Activated naive CD8-positive, alpha-beta T cell treated with anti-CD3 and anti-CD28 coated beads for 36 hours (primary cell): Measurements from ENCODE around the gene MGME1. TPM values are rescaled to one million over a fixed set of nuclear protein-coding genes. Genes with fewer than 3 reads are reported as not detected.
A peak's percentile ranks its signal among the peaks of the same experiment; 100 is the strongest.

Experiments used
- DNase-seq: peaks from one replicate; pipeline ENCODE4 v3.0.0; 2021
- H3K27ac Mint-ChIP-seq: one replicate; pipeline ENCODE4 v1.8.0; 2022; ENCODE audit warnings: mild to moderate bottlenecking, moderate library complexity, mixed read lengths
- H3K27me3 Mint-ChIP-seq: one replicate; pipeline ENCODE4 v1.8.0; 2022; ENCODE audit warnings: mild to moderate bottlenecking, mixed read lengths
- H3K36me3 Mint-ChIP-seq: one replicate; pipeline ENCODE4 v1.8.0; 2021; ENCODE audit warnings: mild to moderate bottlenecking, mixed read lengths
- H3K4me1 Mint-ChIP-seq: one replicate; pipeline ENCODE4 v1.8.0; 2021; ENCODE audit warnings: mixed read lengths
- H3K4me3 Mint-ChIP-seq: one replicate; pipeline ENCODE4 v1.8.0; 2022; ENCODE audit warnings: mild to moderate bottlenecking, moderate library complexity, mixed read lengths
- H3K9me3 Mint-ChIP-seq: one replicate; pipeline ENCODE4 v1.8.0; 2022; ENCODE audit warnings: mixed read lengths
- total RNA-seq, 2 experiments: library from RNA; stranded (reverse); gene quantifications; one replicate each; pipeline ENCODE4 v1.2.3, GENCODE V29; 2021

MGME1 gene
- total RNA-seq, 2 experiments from 2014 or later: 30.1 to 30.9 TPM

- Mint-ChIP-seq H3K27me3 (no peaks in the 10 kb centered on the region), H3K27ac (peak overlapping the region; percentile 84), H3K36me3 (peaks cover 91% of the 10 kb centered on the region), H3K9me3 (no peaks in the 10 kb centered on the region), H3K4me1 (peaks cover 69% of the 10 kb centered on the region), H3K4me3 (peak overlapping the region; percentile 57)
- DNase-seq: no peak
Observed at GRCh38 chr20:17963114-17963897, 5.5 kb upstream of the MGME1 start.

DNA sequence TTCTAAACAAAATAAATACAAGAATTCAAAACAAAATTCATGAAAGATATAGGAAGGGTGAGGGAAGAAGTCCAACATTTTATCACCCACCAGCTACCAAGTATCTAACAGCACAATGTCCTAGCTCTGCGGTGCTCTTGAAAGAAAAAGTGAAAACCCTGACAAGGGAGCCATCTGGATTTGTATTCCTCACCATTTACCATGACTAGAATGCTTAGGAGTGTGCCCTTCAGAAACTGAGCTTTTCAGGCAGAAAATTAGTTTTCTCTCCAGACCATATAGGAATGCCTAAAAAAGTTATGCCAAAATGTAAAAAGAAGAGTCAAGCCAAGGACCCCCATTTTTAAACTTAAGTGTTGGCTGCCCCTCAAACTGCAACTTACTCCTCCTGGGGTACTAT, 4.7 kb upstream of the MGME1 start:
- Mint-ChIP-seq H3K9me3 (no peaks in the 10 kb centered on the region), H3K4me1 (peaks cover 63% of the 10 kb centered on the region), H3K27me3 (no peaks in the 10 kb centered on the region), H3K36me3 (peaks cover 87% of the 10 kb centered on the region), H3K27ac (peak overlapping the region; percentile 84), H3K4me3 (peak overlapping the region; percentile 91)
- DNase-seq: no peak

- DNase-seq: no peak
- H3K9me3 Mint-ChIP-seq: no peaks in the 10 kb centered on the region
- H3K4me3 Mint-ChIP-seq: peak overlapping the region; percentile 91
- peaks cover 83% of the 10 kb centered on the region for H3K36me3 Mint-ChIP-seq
- peaks cover 57% of the 10 kb centered on the region for H3K4me1 Mint-ChIP-seq
- no peaks in the 10 kb centered on the region for H3K27me3 Mint-ChIP-seq
- peak overlapping the region; percentile 73 for H3K27ac Mint-ChIP-seq
Observed at GRCh38 chr20:17964632-17965031, 4.2 kb upstream of the MGME1 start.

GRCh38 chr20:17965042-17965697, 3.6 kb upstream of the MGME1 start:
- peak overlapping the region; percentile 94 for H3K27ac Mint-ChIP-seq
- H3K36me3 Mint-ChIP-seq: peaks cover 82% of the 10 kb centered on the region
- H3K27me3 Mint-ChIP-seq: no peaks in the 10 kb centered on the region
- H3K4me3 Mint-ChIP-seq: peak overlapping the region; percentile 91
- H3K4me1 Mint-ChIP-seq: peaks cover 55% of the 10 kb centered on the region
- DNase-seq: no peak
- no peaks in the 10 kb centered on the region for H3K9me3 Mint-ChIP-seq

- Mint-ChIP-seq H3K4me1 (peaks cover 53% of the 10 kb centered on the region), H3K36me3 (peaks cover 79% of the 10 kb centered on the region)
Observed at GRCh38 chr20:17966432-17967310, 2.1 kb upstream of the MGME1 start.

DNA sequence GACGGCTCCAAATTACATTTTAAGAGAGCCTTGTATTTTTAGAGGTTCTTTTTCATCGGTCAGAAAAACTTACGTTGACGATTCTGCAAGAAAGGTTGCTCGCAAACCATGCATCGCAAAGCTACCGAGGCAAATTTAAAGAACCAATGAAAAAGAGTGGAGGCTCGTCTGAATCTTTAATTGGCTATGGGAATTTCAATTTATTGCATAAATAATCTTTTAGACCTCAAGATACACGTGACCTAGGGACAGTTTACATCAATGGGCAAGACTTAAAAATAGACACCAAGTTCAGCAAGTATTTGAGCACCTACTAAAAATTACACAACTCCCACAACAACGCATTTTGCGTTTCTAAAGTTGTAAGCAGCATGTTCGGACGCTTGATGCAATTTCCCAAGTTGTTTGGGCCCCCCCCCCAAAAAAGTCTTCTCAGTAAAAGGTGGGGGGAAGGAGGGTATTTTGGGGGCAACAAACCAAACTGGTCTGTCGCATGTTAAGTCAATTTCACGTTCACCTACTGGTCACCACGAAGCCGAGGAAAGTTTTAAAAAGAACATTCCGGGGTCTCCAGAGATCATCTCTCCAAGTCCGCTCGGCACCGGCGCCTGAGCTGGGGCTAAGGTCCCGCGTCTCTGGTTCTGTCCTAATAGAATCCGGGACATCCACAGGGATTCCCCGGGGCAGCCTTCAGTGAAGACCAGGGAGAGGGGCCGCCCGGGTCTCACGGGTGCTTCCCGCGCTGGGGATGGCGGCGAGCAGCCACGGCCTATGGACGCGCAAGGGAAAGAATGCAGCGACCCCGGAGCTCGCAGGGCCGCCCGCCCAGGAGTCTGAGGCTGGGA, 1.1 kb upstream of the MGME1 start:
- peaks cover 78% of the 10 kb centered on the region for H3K36me3 Mint-ChIP-seq
- H3K27me3 Mint-ChIP-seq: no peaks in the 10 kb centered on the region
- peak overlapping the region; percentile 94 for H3K27ac Mint-ChIP-seq
- peak overlapping the region; percentile 91 for H3K4me3 Mint-ChIP-seq
- DNase-seq: no peak
- no peaks in the 10 kb centered on the region for H3K9me3 Mint-ChIP-seq
- peaks cover 55% of the 10 kb centered on the region for H3K4me1 Mint-ChIP-seq

More at GRCh38 chr20:17966432-17967310, 2.1 kb upstream of the MGME1 start:
- Mint-ChIP-seq H3K9me3 (no peaks in the 10 kb centered on the region), H3K27me3 (no peaks in the 10 kb centered on the region), H3K27ac (peak overlapping the region; percentile 94), H3K4me3 (peak overlapping the region; percentile 91)
- DNase-seq: no peak

GRCh38 chr20:17969278-17969883, 563 bp downstream of the MGME1 start:
- H3K4me3 Mint-ChIP-seq: peak overlapping the region; percentile 91
- H3K27ac Mint-ChIP-seq: peak overlapping the region; percentile 97
- peaks cover 69% of the 10 kb centered on the region for H3K36me3 Mint-ChIP-seq
- DNase-seq: peak; percentile 40
- H3K9me3 Mint-ChIP-seq: no peaks in the 10 kb centered on the region
- no peaks in the 10 kb centered on the region for H3K27me3 Mint-ChIP-seq
- peaks cover 49% of the 10 kb centered on the region for H3K4me1 Mint-ChIP-seq

DNA sequence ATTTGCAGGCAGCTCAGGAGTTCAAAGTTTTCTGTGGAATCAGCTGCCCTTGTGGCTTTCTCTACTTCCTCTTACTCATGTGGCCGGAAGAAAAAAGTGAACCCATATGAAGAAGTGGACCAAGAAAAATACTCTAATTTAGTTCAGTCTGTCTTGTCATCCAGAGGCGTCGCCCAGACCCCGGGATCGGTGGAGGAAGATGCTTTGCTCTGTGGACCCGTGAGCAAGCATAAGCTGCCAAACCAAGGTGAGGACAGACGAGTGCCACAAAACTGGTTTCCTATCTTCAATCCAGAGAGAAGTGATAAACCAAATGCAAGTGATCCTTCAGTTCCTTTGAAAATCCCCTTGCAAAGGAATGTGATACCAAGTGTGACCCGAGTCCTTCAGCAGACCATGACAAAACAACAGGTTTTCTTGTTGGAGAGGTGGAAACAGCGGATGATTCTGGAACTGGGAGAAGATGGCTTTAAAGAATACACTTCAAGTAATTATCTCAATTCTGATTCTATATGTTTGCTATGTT, 1.1 kb downstream of the MGME1 start:
- Mint-ChIP-seq H3K4me1 (peaks cover 45% of the 10 kb centered on the region), H3K36me3 (peaks cover 65% of the 10 kb centered on the region)

GRCh38 chr20:17971300-17972013, 2.6 kb downstream of the MGME1 start:
- peaks cover 35% of the 10 kb centered on the region for H3K4me1 Mint-ChIP-seq

More for the DNA sequence above, 1.1 kb downstream of the MGME1 start:
- Mint-ChIP-seq H3K4me3 (peak overlapping the region; percentile 91), H3K27ac (peak overlapping the region; percentile 97), H3K9me3 (no peaks in the 10 kb centered on the region), H3K27me3 (no peaks in the 10 kb centered on the region)
- peak; percentile 27 for DNase-seq

DNA sequence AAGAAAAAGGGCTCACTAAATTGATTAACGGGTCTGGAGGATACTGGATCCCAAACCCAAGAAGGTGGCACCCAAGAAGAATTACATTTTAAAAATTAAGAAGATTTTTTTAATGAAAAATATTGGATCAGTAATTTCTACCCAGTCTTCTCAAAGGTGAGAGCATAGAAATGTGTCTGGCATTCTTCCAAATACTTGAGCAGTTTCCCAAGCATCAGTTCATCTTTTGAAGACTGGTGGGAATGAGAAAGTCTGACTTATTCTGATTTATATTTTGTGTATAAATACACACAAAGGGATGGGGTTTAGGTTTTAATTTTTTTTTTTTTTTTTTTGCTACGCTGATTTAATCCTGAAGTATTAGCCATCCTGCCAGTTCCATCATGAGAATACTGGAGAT, 3.3 kb downstream of the MGME1 start:
- no peak for DNase-seq
- H3K36me3 Mint-ChIP-seq: peaks cover 57% of the 10 kb centered on the region
- H3K4me3 Mint-ChIP-seq: peak overlapping the region; percentile 91
- H3K27ac Mint-ChIP-seq: no peak overlapping the region
- H3K9me3 Mint-ChIP-seq: no peaks in the 10 kb centered on the region
- peaks cover 32% of the 10 kb centered on the region for H3K4me1 Mint-ChIP-seq
- no peaks in the 10 kb centered on the region for H3K27me3 Mint-ChIP-seq

More at GRCh38 chr20:17971300-17972013, 2.6 kb downstream of the MGME1 start:
- H3K9me3 Mint-ChIP-seq: no peaks in the 10 kb centered on the region
- peak overlapping the region; percentile 91 for H3K4me3 Mint-ChIP-seq
- no peak for DNase-seq
- H3K27me3 Mint-ChIP-seq: no peaks in the 10 kb centered on the region
- H3K27ac Mint-ChIP-seq: no peak overlapping the region
- H3K36me3 Mint-ChIP-seq: peaks cover 58% of the 10 kb centered on the region

DNA sequence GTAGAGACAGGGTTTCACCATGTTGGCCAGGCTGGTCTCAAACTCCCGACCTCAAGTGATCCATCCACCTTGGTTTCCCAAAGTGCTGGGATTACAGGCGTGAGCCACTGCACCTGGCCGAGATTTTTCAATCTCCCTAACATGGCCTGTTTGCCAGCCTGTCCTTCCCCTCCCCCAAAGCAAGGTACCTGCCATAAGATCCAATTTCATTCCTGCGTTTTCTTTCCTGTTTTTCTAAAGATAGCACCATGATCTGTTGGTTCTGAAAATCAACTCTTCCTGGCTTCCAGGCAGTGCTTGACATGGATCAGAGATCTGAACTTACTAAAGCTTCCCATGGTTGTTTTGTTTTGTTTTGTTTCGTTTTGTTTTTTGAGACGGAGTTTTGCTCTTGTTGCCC, 7.5 kb downstream of the MGME1 start:
- Mint-ChIP-seq H3K27ac (no peak overlapping the region), H3K36me3 (peaks cover 47% of the 10 kb centered on the region), H3K9me3 (no peaks in the 10 kb centered on the region), H3K27me3 (no peaks in the 10 kb centered on the region), H3K4me1 (peaks cover 26% of the 10 kb centered on the region), H3K4me3 (no peak overlapping the region)
- DNase-seq: no peak

- no peaks in the 10 kb centered on the region for H3K9me3 Mint-ChIP-seq
Observed at GRCh38 chr20:17985388-17986018, 16.7 kb downstream of the MGME1 start.

GRCh38 chr20:17987988-17988387, 19.2 kb downstream of the MGME1 start:
- peaks cover 33% of the 10 kb centered on the region for H3K36me3 Mint-ChIP-seq
- H3K27me3 Mint-ChIP-seq: no peaks in the 10 kb centered on the region
- H3K9me3 Mint-ChIP-seq: no peaks in the 10 kb centered on the region
- DNase-seq: no peak
- H3K4me1 Mint-ChIP-seq: peaks cover 21% of the 10 kb centered on the region
- no peak overlapping the region for H3K4me3 Mint-ChIP-seq
- H3K27ac Mint-ChIP-seq: no peak overlapping the region

More at GRCh38 chr20:17985388-17986018, 16.7 kb downstream of the MGME1 start:
- H3K4me3 Mint-ChIP-seq: no peak overlapping the region
- peaks cover 12% of the 10 kb centered on the region for H3K4me1 Mint-ChIP-seq
- peaks cover 35% of the 10 kb centered on the region for H3K36me3 Mint-ChIP-seq
- no peak overlapping the region for H3K27ac Mint-ChIP-seq
- no peak for DNase-seq
- no peaks in the 10 kb centered on the region for H3K27me3 Mint-ChIP-seq
